Inflammatory macrophage treated with lipopolysaccharide for 1 hour (primary cell): ENCODE measurements around the gene CERK.
"Not testable (repeated sequence)": the region's sequence is repeated elsewhere in the genome, so short reads cannot be mapped to it uniquely, and the experiment has no call there.

ENCODE experiments used
- DNase-seq, 2 donors: peaks; one replicate each; pipeline ENCODE4 v3.0.0-alpha.2; 2020 to 2022

Gene CERK

DNA sequence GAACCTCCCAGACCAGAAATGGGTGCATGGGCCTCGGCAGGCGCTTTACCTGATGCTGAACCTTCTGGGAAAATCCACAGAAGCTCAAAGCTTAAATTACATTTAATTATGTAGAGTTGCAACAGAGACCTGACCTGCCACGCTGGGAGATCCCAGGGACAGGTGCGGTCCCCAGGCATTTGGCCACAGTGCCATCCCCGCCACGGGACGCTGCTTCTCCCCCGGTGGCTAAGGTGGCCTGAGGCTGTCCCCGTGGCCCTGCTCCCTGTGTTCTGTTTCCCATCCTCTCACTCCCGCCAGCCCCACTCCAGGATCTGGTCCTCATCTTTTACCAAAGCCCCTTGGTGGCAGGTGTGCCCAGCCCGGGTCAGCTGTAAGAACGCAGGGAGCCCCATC, 78.3 kb downstream of the CERK start:
- DNase-seq, result no peak

DNA sequence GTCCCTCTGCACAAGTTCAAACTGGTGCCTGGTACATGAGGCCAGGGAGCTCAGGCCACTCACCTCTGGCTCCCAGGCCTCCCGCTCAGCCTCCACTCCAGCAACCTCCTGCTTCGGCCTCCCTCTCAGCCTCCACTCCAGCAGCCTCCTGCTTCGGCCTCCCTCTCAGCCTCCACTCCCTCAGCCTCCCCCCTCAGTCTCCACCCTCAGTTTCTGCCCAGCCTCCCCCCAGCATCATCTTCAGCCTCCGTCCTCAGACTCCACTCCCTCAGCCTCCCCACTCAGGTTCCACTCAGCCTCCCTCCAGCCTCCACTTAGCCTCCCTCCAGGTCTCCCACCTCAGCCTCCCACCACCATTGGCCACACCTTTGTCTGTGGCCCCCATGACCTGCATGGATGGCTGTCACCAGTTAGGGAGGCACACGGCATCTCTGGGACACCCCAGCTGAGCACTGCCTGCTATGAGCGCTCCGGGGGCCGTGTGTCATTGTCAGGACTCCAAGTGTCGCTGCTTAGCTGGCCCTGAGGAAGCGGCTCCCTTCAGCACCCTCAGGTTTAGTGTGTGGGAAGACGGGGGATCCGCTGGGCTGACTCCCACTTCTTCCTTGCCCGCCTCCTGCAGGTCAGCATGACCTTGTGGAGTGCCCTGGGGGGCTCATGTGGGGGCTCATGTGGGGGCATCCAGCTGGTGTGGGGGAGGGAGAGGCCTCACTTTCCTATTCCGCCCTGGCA, 78.8 kb downstream of the CERK start:
- DNase-seq, result no peak

DNA sequence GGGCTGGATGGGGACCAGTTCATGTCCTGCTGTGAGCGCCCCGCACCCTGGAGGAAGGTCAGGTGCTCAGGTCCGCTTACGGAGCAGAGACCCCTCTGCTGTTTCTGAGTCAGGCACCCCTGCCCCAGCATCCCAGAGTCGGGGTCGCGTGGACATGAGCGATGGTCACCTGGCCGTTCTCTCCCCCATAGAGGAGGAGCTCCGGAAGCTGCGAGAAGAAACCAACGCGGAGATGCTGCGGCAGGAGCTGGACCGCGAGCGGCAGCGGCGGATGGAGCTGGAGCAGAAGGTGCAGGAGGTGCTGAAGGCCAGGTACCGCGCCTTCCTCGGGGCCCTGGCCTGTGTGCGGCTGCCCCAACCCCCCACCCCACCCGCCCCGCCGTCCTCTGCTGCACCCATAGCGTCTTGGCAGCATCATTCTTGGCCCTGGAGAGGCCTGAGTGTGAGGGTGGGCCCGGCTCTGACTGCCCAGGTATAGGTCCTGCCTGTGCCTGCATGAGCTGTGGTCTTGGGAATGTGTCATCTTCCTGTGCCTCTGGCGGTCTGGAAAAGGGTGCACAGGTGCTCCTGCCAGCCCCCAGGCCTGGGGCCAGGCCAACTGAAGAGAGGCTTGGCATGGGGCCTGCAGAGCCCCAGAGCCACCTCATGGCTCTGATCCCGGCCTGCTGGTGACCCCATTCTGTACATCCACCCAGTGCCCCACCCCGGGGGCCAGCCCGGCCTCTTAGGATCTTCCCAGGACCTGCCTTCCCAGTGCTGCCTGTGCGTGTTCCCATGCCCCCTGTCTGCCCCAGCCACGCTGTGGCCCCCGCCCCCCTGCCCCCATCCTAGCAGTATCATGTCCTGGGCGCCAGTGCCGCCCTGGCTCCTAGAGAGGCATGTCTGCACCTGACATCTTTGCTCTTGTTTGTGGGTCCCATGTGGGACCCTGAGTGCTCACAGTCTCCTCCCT, 79.8 kb downstream of the CERK start:
- DNase-seq, result no peak

DNA sequence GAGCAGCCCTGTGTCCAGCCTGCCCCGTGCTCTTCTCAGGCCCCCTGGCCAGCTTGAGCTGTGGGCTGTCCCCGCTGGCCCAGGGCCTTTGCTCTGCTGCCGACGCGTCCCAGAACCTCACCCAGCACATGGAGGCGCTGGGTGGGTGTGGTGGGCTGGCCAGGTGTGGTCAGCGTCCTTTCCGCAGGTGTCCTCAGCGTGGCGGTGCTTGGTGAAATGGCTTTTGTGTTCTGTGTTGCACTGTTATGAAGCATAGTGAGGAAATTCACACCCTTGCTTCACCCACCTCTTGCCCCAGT, 80.4 kb downstream of the CERK start:
- DNase-seq, result no peak

DNA sequence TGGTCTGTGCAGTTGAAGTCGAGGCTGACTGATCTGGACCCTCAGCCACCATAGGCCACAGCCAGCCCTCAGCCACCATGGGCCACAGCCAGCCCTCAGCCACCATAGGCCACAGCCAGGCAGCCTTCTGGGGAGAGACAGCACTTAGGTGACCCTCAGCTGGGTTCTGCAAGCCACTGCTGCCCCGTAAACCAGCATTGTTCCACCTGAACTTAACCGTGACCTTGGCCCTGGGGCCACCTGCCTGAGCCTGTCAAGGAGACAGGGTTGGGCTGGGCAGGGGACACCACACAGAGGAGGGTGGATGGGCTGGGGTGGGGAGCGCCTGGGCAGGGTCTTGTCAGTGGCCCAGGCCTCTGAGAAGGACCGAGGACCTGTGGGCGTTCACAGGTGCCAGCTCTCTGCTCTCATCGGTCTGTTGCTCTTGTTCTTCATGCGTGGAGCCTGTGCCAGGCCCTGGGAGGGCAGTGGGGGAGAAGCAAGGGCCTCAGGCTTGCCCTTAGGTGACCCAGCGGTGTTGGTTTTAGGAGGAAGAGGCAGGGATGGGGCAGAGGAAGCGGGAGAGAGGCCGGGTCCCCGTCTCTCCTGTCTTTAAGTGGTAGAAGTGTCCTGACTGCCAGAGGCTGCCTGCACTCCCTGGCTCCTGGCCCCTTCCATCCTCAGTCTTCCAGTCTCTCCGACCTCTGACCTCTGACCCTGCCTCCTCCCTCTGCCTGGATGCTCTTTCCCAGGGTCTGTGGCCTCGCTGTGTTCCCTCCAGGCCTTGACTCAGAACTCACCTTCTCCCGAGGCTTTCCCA, 81.0 kb downstream of the CERK start:
- no peak for DNase-seq

DNA sequence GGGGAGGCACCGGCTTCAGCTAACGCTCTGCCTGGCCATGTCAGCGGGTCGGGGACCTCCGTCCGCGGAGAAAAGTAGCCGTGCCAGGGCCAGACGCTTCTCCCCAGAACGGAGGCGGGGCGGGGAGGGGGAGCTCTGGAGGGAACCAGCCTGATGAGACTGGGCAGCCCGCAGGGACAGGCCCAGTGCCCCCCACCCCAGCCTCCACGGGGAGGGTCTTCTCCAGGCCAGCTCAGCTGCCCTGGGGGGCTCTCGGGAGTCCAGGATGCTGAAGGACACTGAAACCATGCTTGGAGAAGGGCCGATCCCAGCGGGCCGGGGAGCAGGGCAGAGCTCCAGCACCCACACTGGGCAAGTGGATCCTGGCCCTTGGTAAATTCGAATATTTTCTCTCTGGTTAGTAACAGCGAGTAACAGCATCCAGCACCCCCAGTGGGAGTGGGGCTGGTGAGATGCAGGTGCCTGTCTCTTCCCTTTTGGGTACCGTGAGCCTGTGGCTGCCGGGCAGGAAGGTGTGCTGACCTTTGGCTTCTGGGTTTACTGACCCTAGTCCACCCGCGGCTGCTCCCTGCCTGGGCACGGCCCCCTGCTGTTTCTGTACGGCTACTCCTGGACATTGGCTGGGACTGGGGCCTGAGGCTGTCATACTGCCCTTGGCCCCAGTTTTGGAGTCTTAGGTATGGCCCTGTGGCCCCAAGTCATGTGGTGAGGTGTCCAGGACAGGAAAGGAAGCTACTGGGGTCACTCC, 82.0 kb downstream of the CERK start:
- DNase-seq, result no peak

DNA sequence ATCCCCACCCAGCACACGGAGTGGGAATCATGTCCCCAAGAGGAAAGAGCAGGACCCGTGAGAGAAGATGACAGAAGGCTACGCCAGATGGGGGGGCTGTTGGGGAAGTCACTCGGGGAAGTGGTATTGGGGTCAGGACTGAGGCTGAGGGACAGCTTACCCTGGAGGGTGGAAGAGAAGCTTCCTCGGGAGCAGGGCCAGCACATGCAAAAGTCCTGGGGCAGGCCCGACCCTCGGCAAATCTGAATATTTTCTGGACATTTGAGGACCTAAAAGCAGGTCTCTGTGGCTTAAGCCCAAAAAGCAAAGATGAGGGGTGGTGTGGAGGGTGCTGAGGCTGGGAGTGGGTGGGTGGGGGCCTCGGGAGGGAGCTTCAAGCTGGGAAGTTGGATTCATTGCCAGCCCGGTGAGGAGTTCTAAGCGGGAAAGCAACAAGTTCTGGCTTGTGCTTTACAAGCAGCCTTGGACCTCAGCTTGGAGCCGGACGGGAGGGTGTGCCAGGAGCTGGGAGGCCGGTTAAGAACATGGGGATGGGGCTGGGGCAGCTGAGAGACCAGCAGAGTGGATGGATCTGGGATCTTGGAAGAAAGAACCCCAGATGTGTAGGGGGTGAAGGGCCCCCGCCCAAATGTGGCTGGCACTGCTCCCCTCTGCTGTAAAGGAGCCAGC, 83.0 kb downstream of the CERK start:
- DNase-seq, result no peak

DNA sequence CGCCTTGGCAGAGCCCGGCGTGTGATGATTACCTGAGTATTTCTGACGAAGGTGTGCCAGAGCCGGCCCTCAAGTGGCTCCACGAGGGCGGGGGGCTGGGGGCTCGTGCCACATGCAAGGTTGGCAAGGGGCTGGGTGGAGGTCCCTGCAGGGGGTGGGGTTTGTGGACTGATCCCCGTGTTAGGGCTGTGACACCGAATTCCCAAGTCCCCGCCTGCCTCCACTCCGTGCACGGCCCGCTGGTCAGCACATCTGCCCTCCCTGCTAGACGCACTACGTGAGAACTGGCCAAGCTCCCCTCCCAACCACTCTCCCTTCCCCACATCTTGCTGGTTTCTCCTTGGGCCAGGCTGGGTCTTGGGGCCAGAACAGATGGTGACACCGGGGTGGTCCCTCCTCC, 83.6 kb downstream of the CERK start:
- no peak for DNase-seq

DNA sequence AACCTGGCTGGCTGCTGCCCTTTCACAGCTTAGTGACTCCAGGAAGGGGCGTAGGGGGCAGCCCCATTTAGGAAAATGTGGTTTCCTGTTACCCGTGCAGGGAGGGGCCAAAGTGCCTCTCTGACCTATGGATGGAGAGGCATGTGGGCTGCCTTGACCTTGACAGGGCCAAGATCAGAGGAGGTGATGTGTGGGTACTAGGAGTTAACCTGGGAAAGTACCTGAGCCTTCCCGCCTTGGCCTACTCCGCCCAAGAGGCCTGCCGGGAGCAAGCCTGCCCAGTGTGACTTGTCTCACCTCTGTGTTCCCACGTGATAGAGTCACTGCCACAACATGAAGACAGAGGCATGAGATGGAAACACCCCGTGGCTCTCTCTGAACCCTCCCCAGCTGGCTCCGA, 84.5 kb downstream of the CERK start:
- DNase-seq, result peak in 1 of 2 donors; percentile 4

DNA sequence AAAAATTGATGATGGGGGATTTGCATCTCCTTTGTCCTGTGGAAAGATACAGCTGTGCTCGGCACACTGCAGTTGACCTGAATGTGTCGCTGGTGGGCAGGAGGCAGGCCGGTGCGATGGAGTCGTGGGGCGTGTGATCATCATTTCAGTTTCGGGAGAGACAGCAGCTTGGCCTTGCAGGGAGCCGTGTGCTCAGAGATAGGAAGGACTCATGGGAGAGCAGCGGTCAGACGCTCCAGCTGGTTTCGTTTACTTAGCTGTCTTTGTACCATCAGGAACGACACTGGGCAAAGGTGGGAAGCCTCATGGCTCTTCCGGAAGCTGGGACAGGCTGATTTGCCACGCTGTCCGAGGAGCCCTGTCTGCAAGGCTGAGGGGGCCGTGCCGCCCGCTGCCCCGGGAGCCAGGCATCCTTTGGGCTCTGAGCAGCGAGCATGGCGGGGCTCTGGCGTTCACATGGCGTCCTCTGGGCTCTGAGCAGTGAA, 85.2 kb downstream of the CERK start:
- DNase-seq, result no peak

DNA sequence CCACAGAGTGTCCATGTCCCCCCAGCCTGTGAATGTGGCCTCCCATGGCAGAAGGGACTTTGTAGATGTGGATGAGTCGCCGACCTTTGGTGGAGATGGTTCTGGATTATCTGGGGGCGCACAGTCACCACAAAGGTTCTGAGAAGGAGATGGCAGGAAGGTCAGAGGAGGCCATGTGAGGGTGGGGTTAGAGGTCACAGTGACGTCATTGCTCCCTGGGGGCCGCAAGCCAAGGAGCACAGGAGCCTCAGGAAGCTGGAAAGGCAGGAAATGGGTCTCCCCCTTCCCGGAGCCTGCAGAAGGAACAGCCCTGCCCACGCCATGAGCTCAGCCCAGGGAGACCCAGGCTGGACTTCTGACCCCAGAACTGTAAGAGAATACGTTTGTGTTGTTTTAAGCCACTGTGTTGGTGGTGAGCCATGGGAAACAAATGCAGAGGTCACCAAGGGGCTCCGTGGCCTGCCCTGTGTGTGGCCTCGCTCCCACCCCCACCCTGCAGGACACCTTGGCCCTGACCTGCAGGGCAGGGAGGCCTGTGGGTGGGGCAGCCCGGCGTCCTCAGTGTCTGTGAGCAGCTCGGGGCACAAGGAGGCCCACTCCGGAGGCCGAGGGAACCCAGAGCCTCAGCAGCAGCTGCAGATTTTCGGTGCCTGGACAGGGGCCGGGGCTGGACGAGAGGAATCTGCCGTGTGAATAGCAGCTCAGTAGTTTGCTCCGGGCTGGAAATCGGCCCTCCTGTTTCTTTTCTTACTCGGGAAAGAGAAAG, 85.8 kb downstream of the CERK start:
- DNase-seq, result no peak

DNA sequence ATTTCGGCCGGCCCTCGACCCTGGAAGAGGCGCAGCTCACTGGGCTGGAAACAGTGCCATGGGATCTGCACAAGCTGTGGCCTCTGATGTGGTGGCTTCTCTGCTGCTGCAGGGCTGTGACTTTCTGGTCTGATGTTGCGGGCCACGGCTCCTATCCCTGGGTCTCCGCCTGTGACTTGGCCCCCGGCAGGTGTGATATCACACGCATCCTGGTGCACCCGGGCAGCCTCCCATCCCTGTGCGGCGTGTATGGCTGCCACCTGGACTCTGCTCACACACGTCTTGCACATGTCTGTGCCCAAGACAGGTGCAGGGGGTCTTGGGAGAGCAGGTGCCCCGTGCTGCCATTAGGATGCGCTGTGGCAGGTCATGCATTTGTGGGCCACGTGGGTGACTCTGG, 86.7 kb downstream of the CERK start:
- no peak for DNase-seq

DNA sequence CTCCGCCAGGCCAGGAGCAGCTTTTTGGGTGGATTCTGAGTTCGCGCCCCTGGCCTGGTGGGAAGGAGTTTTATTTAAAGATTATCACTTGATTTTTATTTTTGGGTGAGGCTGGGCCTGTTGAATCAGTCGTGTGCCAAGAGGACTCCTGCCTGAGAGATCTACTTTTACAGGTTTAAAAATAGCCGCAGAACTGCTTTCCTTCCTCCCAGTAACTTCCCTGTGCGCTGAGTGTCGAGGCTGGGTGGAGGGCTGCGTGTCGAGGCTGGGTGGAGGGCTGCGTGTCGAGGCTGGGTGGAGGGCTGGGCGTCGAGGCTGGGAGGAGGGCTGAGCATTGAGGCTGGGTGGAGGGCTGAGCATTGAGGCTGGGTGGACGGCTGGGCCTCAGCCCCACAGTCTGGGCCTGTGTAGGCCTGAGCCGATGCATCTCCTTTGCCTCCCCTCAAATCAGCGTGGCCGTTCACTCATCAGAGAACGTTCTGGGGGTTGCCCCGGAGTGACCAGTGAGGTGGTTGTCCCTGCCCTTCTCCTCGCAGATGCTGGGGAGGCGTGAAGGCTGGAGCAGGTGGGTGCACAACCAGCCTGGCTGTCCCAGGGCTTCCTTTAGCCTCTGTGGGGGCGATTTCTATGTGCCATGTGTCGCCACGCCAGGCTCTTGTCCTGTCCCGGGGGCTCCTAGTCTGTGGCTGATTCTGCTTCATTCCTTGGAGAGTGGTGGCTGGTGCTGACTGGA, 87.8 kb downstream of the CERK start:
- no peak for DNase-seq

DNA sequence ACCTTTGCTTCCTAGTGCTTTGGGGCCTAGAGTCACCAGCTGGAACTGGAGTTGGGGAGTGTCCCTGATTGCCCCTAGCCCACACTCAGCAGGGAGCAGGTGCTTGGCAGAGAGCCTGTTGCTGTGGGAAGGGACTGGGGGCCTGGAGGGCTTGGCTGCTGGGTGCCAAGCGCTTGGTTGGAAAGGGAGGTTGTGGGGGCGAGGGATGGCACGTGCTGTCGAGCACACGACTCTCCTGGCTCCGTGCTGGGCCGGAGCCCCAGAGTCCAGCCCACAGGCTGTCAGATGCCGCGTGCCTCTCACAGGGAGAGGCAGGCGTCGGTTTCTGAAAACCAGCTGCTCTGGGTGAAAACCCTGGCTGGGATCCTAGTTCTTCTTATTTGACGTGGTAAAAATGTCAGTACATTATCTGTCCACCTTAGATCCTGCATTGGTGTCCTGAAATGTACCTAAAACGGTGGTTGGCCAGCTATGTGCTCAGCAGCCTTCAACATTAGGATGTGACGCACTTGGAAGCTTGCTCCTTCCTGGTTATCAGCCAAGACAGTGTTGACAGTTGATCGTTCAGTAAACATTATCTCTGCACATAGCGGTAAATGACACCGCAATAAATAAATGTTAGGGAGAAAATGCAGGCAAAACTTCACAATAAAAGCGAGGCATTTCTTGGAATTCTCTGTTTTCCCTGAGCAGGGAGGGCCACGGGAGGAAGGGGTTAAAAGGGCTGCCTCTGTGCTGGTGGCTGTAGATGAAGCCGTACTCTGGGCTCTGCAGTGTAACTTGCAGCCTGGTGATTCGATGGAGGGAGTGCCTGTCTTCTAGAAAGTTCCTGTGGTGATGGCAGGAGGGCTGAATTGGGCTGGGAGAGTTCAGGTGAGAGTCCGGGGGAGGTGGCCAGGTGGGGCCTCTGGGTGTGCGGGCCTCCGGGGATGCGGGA, 88.6 kb downstream of the CERK start:
- DNase-seq, result no peak

DNA sequence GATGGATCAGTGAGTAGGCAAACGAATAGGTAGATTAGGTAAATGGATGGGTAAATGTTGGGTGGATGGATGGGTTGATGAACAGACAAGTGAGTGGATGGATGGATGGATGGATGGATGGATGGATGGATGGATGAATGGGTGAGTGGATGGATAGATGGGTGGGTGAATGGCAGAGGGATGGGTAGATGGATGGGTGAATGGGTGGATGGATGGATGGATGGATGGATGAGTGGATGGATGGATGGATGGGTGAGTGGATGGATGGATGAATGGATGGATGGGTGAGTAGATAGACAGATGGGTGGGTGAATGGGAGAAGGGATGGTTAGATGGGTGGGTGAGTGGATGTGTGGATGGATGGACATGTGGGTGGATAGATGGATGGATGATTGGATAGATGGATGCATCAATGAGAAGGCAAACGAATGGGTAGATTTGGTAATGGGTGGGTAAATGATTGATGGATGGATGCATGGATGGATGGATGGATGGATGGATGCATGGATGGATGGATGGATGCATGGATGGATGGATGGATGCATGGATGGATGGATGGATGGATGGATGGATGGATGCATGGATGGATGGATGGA, 89.7 kb downstream of the CERK start:
- DNase-seq, result not testable (repeated sequence)

DNA sequence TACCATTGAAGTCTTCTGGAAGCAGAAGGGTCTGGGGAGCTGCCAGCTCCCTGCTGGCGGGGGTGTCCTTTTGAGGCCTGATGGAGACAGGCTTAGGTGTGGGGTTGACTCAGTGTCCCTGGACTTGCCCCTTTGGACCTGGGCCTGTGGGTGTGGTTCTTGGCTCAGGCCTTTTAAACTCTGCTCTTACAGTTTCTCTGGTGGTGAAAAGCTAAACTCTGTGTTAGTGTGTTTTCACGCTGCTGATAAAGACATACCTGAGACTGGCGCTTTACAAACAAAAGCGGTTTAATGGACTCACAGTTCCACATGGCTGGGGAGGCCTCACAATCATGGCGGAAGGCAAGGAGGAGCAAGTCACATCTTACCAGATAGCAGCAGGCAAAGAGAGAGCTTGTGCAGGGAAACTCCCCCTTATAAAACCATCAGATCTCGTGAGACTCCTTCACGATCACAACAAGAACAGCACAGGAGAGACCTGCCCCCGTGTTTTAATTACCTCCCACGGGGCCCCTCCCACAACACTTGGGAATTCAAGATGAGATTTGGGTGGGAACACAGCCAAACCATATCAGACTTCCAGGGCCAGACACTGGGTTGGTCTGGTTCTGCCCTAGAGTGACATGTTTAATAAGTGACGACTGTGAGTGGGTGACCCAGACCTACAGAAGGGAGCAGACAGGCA, 91.4 kb downstream of the CERK start:
- DNase-seq, result no peak

DNA sequence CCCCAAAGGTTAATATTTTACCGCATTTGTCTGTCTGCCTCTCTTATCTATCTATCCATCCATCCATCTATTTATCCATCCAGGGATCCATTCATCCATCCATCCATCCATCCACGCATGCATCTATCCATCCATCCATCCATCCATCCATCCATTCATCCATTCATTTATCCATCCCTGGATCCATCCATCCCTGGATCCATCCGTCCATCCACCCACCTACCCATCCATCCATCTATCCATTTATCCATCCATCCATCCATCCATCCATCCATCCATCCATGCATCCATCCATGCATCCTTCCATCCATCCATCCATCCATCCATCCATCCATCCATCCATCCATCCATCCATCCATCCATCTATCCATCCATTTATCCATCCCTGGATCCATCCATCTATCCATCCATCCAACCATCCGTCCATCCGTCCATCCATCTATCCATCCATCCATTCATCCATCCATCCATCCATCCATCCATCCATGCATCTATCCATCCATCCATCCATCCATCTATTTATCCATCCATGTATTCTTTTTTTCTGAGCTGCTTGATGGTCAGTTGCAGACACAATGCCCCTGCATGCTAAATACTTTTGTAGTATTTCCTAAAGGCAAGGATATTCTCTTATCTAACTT, 95.1 kb downstream of the CERK start:
- DNase-seq, result not testable (repeated sequence)

DNA sequence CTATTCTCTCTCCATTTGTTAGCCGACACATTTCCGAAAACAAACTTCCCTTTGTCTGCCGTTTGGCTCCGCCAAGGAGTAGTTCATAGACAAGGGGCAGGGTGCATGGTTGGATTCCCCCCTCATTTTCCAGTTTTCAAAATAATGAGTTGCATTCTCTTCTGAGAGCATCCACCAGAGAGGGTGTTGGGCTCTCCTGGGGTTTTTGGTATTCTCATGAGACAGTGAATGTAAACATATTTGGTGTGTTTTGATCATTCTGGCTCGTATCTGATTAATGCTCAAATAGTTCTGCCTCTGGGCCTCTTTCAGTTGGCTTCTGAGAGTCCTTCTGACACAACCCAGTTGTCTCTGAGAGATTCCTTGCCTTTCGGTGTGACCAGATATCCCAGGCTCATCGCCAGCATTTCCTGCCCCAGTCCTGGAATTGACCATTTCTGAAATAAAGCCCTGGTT, 96.2 kb downstream of the CERK start:
- no peak for DNase-seq
